Endodermal cell (in vitro differentiated cells): ENCODE data around the gene MRPS23. TPM values are rescaled to one million over a fixed set of nuclear protein-coding genes. Genes with fewer than 3 reads are reported as not detected.
A peak's percentile ranks its signal among the peaks of the same experiment; 100 is the strongest.
"Not testable (repeated sequence)": the region's sequence is repeated elsewhere in the genome, so short reads cannot be mapped to it uniquely, and the experiment has no call there.

Experiments
- DNase-seq: peaks from one replicate; pipeline ENCODE4 v3.0.0-alpha.2; 2017
- H3K27ac ChIP-seq: 2 replicates; pipeline ENCODE4 v1.5.1; 2013; ENCODE audit warnings: mild to moderate bottlenecking, low read depth, low read length, moderate library complexity
- H3K27me3 ChIP-seq: 2 replicates; pipeline ENCODE4 v1.6.1; 2013; ENCODE audit warnings: mild to moderate bottlenecking, low read length, moderate library complexity; ENCODE audit not compliant: insufficient read depth, control insufficient read depth, poor library complexity, severe bottlenecking
- H3K36me3 ChIP-seq: 2 replicates; pipeline ENCODE4 v1.7.0; 2013; ENCODE audit warnings: mild to moderate bottlenecking, low read length, moderate library complexity; ENCODE audit not compliant: control insufficient read depth, insufficient read depth
- H3K4me1 ChIP-seq: one replicate; pipeline ENCODE4 v1.7.0; 2013; ENCODE audit warnings: low read length; ENCODE audit not compliant: control insufficient read depth, insufficient read depth
- H3K4me3 ChIP-seq: 2 replicates; pipeline ENCODE4 v1.5.1; 2013; ENCODE audit warnings: mild to moderate bottlenecking, low read length, moderate library complexity
- H3K9ac ChIP-seq: 2 replicates; pipeline ENCODE4 v1.6.1; 2013; ENCODE audit warnings: mild to moderate bottlenecking, low read length, moderate library complexity; ENCODE audit not compliant: poor library complexity, severe bottlenecking; ENCODE audit errors: extremely low read depth
- H3K9me3 ChIP-seq: 2 replicates; pipeline ENCODE4 v1.6.1; 2013; ENCODE audit warnings: mild to moderate bottlenecking, low read length, moderate library complexity; ENCODE audit not compliant: control insufficient read depth
- H3K27ac Mint-ChIP-seq: 2 replicates; pipeline ENCODE4 v1.8.0; 2020; ENCODE audit warnings: mixed read lengths
- H3K27me3 Mint-ChIP-seq: 2 replicates; pipeline ENCODE4 v1.8.0; 2021; ENCODE audit warnings: mild to moderate bottlenecking, mixed read lengths; ENCODE audit not compliant: insufficient read depth
- H3K36me3 Mint-ChIP-seq: 2 replicates; pipeline ENCODE4 v1.8.0; 2020; ENCODE audit warnings: low read depth, mixed read lengths
- H3K4me1 Mint-ChIP-seq: 2 replicates; pipeline ENCODE4 v1.8.0; 2020; ENCODE audit warnings: mixed read lengths
- H3K4me3 Mint-ChIP-seq: 2 replicates; pipeline ENCODE4 v1.8.0; 2020; ENCODE audit warnings: mild to moderate bottlenecking, moderate library complexity, mixed read lengths
- H3K9me3 Mint-ChIP-seq: 2 replicates; pipeline ENCODE4 v1.8.0; 2020; ENCODE audit warnings: mild to moderate bottlenecking, mixed read lengths
- WGBS, 2 experiments: methylation state at CpG; one replicate each; pipeline versions ENCODE4 v1.1.5 to v1.1.7; 2013; ENCODE audit warnings: missing lambda C conversion rate in 2 of 2, mixed read lengths in 1 of 2; ENCODE audit not compliant: insufficient coverage in 1 of 2, insufficient read length in 1 of 2; 5-methylcytosine and 5-hydroxymethylcytosine counted together
- total RNA-seq, 2 donors: library from RNA; stranded (reverse); fragmentation: NEBNext Ultra II Directional in 1 of 2; extraction: Animal tissue kit (Norgen Biotek cat#: 25700) in 1 of 2; gene quantifications; 2 replicates in 1 of 2; 3 replicates in 1 of 2; pipeline ENCODE4 v1.2.1, GENCODE V29; 2021
- TF ChIP-seq, protein P1 (sequence below): fragments of 200-600 bp; sonication (generic); conservative IDR thresholded peaks from 2 replicates; pipeline ENCODE4 v1.5.0; 2021; ENCODE audit warnings: antibody characterized with exemption, mild to moderate bottlenecking

Gene MRPS23
- total RNA-seq, 2 donors from 2014 or later, result 43.9 to 49.2 TPM

DNA sequence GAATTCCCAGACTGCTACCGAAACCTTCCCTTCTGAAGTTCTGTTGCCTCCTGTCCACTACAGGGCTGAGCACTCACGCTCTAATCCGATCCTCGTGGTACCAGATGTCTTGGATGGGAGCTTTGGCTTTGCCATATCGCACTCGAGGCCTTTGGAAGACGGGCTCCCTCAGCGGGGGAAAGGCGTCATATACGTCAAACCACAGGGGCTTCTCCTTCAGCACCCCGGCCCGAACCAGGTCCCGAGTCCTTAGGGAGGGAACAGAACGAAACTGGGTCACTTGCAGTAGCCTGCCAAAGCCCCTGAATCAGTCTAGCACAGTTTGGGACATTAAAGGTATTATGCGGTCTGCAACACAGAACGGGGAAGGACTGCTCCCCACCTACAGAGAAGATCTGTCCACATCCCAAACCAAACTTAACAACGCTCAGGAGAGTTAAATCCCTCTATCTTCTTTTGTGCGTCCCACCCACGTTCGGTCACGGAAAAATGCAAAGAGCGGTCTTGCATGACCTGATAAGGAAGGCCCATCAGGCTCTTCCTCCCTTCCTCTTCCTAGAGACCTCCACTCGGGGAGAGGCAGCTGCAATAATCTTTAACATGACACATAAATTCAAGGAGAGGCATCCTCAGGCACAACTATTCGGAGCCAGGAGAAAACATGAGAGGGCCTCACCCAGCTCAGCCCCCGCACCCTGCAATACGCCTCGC is 526 bp downstream of the MRPS23 start:
- no peak for DNase-seq
- peak overlapping the region; percentile 99 for H3K4me3 Mint-ChIP-seq
- H3K27ac ChIP-seq, result peak overlapping the region; percentile 6
- TF ChIP-seq, protein P1, sequence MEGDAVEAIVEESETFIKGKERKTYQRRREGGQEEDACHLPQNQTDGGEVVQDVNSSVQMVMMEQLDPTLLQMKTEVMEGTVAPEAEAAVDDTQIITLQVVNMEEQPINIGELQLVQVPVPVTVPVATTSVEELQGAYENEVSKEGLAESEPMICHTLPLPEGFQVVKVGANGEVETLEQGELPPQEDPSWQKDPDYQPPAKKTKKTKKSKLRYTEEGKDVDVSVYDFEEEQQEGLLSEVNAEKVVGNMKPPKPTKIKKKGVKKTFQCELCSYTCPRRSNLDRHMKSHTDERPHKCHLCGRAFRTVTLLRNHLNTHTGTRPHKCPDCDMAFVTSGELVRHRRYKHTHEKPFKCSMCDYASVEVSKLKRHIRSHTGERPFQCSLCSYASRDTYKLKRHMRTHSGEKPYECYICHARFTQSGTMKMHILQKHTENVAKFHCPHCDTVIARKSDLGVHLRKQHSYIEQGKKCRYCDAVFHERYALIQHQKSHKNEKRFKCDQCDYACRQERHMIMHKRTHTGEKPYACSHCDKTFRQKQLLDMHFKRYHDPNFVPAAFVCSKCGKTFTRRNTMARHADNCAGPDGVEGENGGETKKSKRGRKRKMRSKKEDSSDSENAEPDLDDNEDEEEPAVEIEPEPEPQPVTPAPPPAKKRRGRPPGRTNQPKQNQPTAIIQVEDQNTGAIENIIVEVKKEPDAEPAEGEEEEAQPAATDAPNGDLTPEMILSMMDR, result no peak
- peak overlapping the region; percentile 59 for H3K9ac ChIP-seq
- peak overlapping the region; percentile 92 for H3K27ac Mint-ChIP-seq
- peaks cover 30% of the 10 kb centered on the region for H3K36me3 Mint-ChIP-seq
- peaks cover 16% of the 10 kb centered on the region for H3K4me1 ChIP-seq
- no peaks in the 10 kb centered on the region for H3K27me3 Mint-ChIP-seq
- H3K9me3 ChIP-seq, result no peaks in the 10 kb centered on the region
- WGBS, 2 experiments, result 20 to 25% methylated on average over 19 to 27 of the region's 27 CpGs
- peaks cover 29% of the 10 kb centered on the region for H3K36me3 ChIP-seq
- peak overlapping the region; percentile 100 for H3K4me3 ChIP-seq
- H3K9me3 Mint-ChIP-seq, result no peaks in the 10 kb centered on the region
- no peaks in the 10 kb centered on the region for H3K27me3 ChIP-seq
- H3K4me1 Mint-ChIP-seq, result peaks cover 42% of the 10 kb centered on the region

DNA sequence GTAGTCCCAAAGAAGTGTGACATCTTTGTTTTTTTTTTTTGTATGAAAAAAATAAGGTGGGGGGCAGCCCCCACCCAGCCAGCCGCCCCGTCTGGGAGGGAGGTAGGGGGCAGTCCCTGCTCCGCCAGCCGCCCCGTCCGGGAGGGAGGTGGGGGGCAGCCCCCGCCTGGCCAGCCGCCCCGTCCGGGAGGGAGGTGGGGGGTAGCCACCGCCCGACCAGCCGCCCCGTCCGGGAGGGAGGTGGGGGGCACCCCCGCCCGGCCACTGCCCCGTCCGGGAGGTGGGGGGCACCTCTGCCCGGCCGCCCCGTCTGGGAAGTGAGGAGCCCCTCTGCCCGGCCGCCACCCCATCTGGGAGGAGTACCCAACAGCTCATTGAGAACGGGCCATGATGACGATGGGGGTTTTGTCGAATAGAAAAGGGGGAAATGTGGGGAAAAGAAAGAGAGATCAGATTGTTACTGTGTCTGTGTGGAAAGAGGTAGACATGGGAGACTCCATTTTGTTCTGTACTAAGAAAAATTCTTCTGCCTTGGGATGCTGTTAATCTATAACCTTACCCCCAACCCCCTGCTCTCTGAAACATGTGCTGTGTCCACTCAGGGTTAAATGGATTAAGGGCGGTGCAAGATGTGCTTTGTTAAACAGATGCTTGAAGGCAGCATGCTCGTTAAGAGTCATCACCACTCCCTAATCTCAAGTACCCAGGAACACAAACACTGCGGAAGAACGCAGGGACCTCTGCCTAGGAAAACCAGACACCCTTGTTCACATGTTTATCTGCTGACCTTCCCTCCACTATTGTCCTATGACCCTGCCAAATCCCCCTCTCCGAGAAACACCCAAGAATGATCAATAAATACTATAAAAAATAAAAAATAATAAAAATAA is 3.5 kb downstream of the MRPS23 start:
- WGBS, 2 experiments, result 90% methylated on average over 19 of the region's 32 CpGs; no CpG with 5 or more reads in 1 of the 2 experiments
- not testable (repeated sequence) for H3K9me3 Mint-ChIP-seq, H3K4me1 ChIP-seq, DNase-seq, H3K4me3 ChIP-seq, H3K27me3 Mint-ChIP-seq, H3K9ac ChIP-seq, H3K27ac Mint-ChIP-seq, H3K27me3 ChIP-seq, H3K9me3 ChIP-seq, H3K27ac ChIP-seq
- H3K36me3 ChIP-seq, result peaks cover 40% of the 10 kb centered on the region
- Mint-ChIP-seq H3K4me3 (peak overlapping the region; percentile 16), H3K36me3 (peaks cover 35% of the 10 kb centered on the region), H3K4me1 (peaks cover 23% of the 10 kb centered on the region)

DNA sequence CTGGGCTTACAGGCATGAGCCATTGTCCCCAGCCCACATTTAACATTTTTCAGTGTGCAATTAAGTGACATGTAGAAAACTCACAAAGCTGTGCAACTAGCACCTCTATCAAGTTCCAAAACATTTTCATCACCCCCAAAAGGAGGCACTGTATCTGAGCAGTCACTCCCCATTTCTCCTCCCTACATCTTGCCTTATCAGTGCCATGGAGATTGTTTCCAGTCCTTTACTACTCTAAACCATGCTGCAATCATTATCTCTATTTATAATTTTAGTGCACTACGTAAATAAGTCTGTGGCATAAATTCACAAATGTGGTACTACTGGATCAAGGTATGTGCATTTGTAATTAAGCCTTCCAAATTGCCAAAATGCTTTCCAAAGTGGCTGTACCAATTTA is 7.6 kb downstream of the MRPS23 start:
- H3K9me3 Mint-ChIP-seq, result no peaks in the 10 kb centered on the region
- 100% methylated on average over 1 of the region's 1 CpG; no CpG with 5 or more reads in 1 of the 2 experiments for WGBS, 2 experiments
- no peaks in the 10 kb centered on the region for H3K27me3 ChIP-seq
- no peak overlapping the region for H3K27ac Mint-ChIP-seq
- no peak overlapping the region for H3K27ac ChIP-seq
- peaks cover 9% of the 10 kb centered on the region for H3K4me1 Mint-ChIP-seq
- no peak overlapping the region for H3K4me3 ChIP-seq
- H3K9me3 ChIP-seq, result no peaks in the 10 kb centered on the region
- TF ChIP-seq, protein P1, result no peak
- H3K9ac ChIP-seq, result no peak overlapping the region
- H3K36me3 ChIP-seq, result peaks cover 58% of the 10 kb centered on the region
- DNase-seq, result no peak
- no peaks in the 10 kb centered on the region for H3K27me3 Mint-ChIP-seq
- peaks cover 45% of the 10 kb centered on the region for H3K36me3 Mint-ChIP-seq
- H3K4me1 ChIP-seq, result no peaks in the 10 kb centered on the region
- H3K4me3 Mint-ChIP-seq, result no peak overlapping the region
